Measurements from ENCODE around the gene RIT2.

Gene RIT2

GRCh38 chr18:43115076-43115921, at the start of gene RIT2:
Gene RIT2, minus strand, starts transcription at chr18:43115685.
- FAIRE-seq (no peak), DNase-seq (ENCODE audit: low spot score) (no peak)

- FAIRE-seq: no peak
- DNase-seq (ENCODE audit: low spot score): peak; percentile 6
Measured at GRCh38 chr18:43161528-43161927, 46.0 kb upstream of the RIT2 start.

- DNase-seq (ENCODE audit: low spot score) (no peak), FAIRE-seq (no peak)
Measured at GRCh38 chr18:43160509-43160908, 45.0 kb upstream of the RIT2 start.

GRCh38 chr18:43159926-43160325, 44.4 kb upstream of the RIT2 start:
- FAIRE-seq (no peak), DNase-seq (ENCODE audit: low spot score) (no peak)

GRCh38 chr18:43159086-43159770, 43.7 kb upstream of the RIT2 start:
- FAIRE-seq (no peak), DNase-seq (ENCODE audit: low spot score) (no peak)

GRCh38 chr18:43158381-43158780, 42.9 kb upstream of the RIT2 start:
- DNase-seq (ENCODE audit: low spot score) (no peak), FAIRE-seq (no peak)

GRCh38 chr18:43155842-43156241, 40.4 kb upstream of the RIT2 start:
- FAIRE-seq: no peak
- DNase-seq (ENCODE audit: low spot score): no peak

- no peak for FAIRE-seq
Measured at GRCh38 chr18:43148231-43148630, 32.7 kb upstream of the RIT2 start.

GRCh38 chr18:43141208-43141607, 25.7 kb upstream of the RIT2 start:
- DNase-seq (ENCODE audit: low spot score): no peak
- no peak for FAIRE-seq

More at GRCh38 chr18:43148231-43148630, 32.7 kb upstream of the RIT2 start:
- no peak for DNase-seq (ENCODE audit: low spot score)

- no peak for FAIRE-seq
Measured at GRCh38 chr18:43139288-43139946, 23.9 kb upstream of the RIT2 start.

GRCh38 chr18:43134876-43135275, 19.4 kb upstream of the RIT2 start:
- FAIRE-seq (no peak), DNase-seq (ENCODE audit: low spot score) (no peak)

More at GRCh38 chr18:43139288-43139946, 23.9 kb upstream of the RIT2 start:
- DNase-seq (ENCODE audit: low spot score): no peak

- DNase-seq (ENCODE audit: low spot score): no peak
- FAIRE-seq: no peak
Measured at GRCh38 chr18:43130716-43131260, 15.3 kb upstream of the RIT2 start.

GRCh38 chr18:43129946-43130524, 14.6 kb upstream of the RIT2 start:
- no peak for FAIRE-seq
- peak; percentile 12 for DNase-seq (ENCODE audit: low spot score)

- FAIRE-seq: no peak
- no peak for DNase-seq (ENCODE audit: low spot score)
Measured at GRCh38 chr18:43125471-43125870, 10.0 kb upstream of the RIT2 start.

- FAIRE-seq: no peak
- no peak for DNase-seq (ENCODE audit: low spot score)
Measured at GRCh38 chr18:43122955-43123354, 7.5 kb upstream of the RIT2 start.

- FAIRE-seq (no peak), DNase-seq (ENCODE audit: low spot score) (no peak)
Measured at GRCh38 chr18:43116699-43117294, 1.3 kb upstream of the RIT2 start.

- no peak for FAIRE-seq
- no peak for DNase-seq (ENCODE audit: low spot score)
Measured at GRCh38 chr18:43113220-43113895, 2.1 kb downstream of the RIT2 start.

- FAIRE-seq (no peak), DNase-seq (ENCODE audit: low spot score) (no peak)
Measured at GRCh38 chr18:43108882-43109281, 6.6 kb downstream of the RIT2 start.

GRCh38 chr18:43108469-43108868, 7.0 kb downstream of the RIT2 start:
- FAIRE-seq (no peak), DNase-seq (ENCODE audit: low spot score) (no peak)

GRCh38 chr18:43093646-43094045, 21.8 kb downstream of the RIT2 start:
- FAIRE-seq (no peak), DNase-seq (ENCODE audit: low spot score) (no peak)

GRCh38 chr18:43092539-43092938, 22.9 kb downstream of the RIT2 start:
- no peak for DNase-seq (ENCODE audit: low spot score)
- no peak for FAIRE-seq

Measured in urothelium cell line (cell line).